WTC11 (cell line): ENCODE results near the gene PCSK5. TPM values are rescaled to one million over a fixed set of nuclear protein-coding genes. Genes with fewer than 3 reads are reported as not detected.

Experiments
- ATAC-seq: fragments of 200-7000 bp; cut with Tn5 transposase; 2 replicates; pipeline ENCODE4 v1.10.0; 2021; ENCODE audit warnings: mild to moderate bottlenecking, moderate library complexity
- CTCF ChIA-PET: fragments of 300-600 bp; sonication (Branson Sonifier 250); formaldehyde crosslinking; loops from one replicate; lab custom pipeline; 2021; ENCODE audit warnings: antibody characterized with exemption; lab: Charles Lee
- POLR2A ChIA-PET: fragments of 350-600 bp; sonication (Branson Sonifier 250); formaldehyde crosslinking; loops from one replicate; lab custom pipeline; 2021; ENCODE audit warnings: antibody characterized with exemption; lab: Charles Lee
- DNase-seq: peaks from one replicate; pipeline ENCODE4 v3.0.0; 2021; ENCODE audit warnings: low spot score
- H3K27ac Mint-ChIP-seq: 2 replicates; pipeline ENCODE4 v1.8.0; 2021; ENCODE audit warnings: mixed read lengths
- H3K27me3 Mint-ChIP-seq: 2 replicates; pipeline ENCODE4 v1.8.0; 2021; ENCODE audit warnings: low read depth, mild to moderate bottlenecking, moderate library complexity, mixed read lengths
- H3K36me3 Mint-ChIP-seq: 2 replicates; pipeline ENCODE4 v1.8.0; 2021; ENCODE audit warnings: mixed read lengths
- H3K4me1 Mint-ChIP-seq: 2 replicates; pipeline ENCODE4 v1.8.0; 2022; ENCODE audit warnings: mixed read lengths
- H3K4me3 Mint-ChIP-seq: 2 replicates; pipeline ENCODE4 v1.8.0; 2021; ENCODE audit warnings: mild to moderate bottlenecking, moderate library complexity, mixed read lengths
- H3K9me3 Mint-ChIP-seq: 2 replicates; pipeline ENCODE4 v1.8.0; 2021; ENCODE audit warnings: mixed read lengths
- ATF2 ChIP-seq: sonication (generic); formaldehyde crosslinking; IDR thresholded peaks from 2 replicates; pipeline ENCODE4 v1.8.1; 2022; ENCODE audit warnings: low read depth, missing genetic modification reagents, borderline replicate concordance
- ESRRA ChIP-seq: sonication (generic); formaldehyde crosslinking; IDR thresholded peaks from 2 replicates; pipeline ENCODE4 v1.8.1; 2022; ENCODE audit warnings: mild to moderate bottlenecking, missing genetic modification reagents, borderline replicate concordance
- FOXJ3 ChIP-seq: sonication (generic); formaldehyde crosslinking; IDR thresholded peaks from 2 replicates; pipeline ENCODE4 v1.9.0; 2021; ENCODE audit warnings: missing genetic modification reagents, mild to moderate bottlenecking, borderline replicate concordance
- FOXK1 ChIP-seq: sonication (generic); formaldehyde crosslinking; IDR thresholded peaks from 2 replicates; pipeline ENCODE4 v1.8.0; 2022; ENCODE audit warnings: mild to moderate bottlenecking, moderate library complexity, missing genetic modification reagents
- FOXP4 ChIP-seq: sonication (generic); formaldehyde crosslinking; IDR thresholded peaks from 2 replicates; pipeline ENCODE4 v1.8.0; 2022; ENCODE audit warnings: mild to moderate bottlenecking, missing genetic modification reagents
- GTF2I ChIP-seq: fragments of 250-450 bp; sonication (Bioruptor Pico); conservative IDR thresholded peaks from 2 replicates; pipeline ENCODE4 v1.4.0; 2021; ENCODE audit warnings: mild to moderate bottlenecking
- KAT7 ChIP-seq: sonication (generic); formaldehyde crosslinking; IDR thresholded peaks from 2 replicates; pipeline ENCODE4 v1.8.1; 2023; ENCODE audit warnings: missing genetic modification reagents, mild to moderate bottlenecking, borderline replicate concordance
- NFATC4 ChIP-seq: fragments of 250-450 bp; sonication (Bioruptor Pico); IDR thresholded peaks from 2 replicates; pipeline ENCODE4 v1.9.0; 2021; ENCODE audit warnings: mild to moderate bottlenecking
- PREB ChIP-seq: sonication (generic); formaldehyde crosslinking; IDR thresholded peaks from 2 replicates; pipeline ENCODE4 v1.8.1; 2022; ENCODE audit warnings: mild to moderate bottlenecking, missing genetic modification reagents, moderate library complexity, borderline replicate concordance
- SOX15 ChIP-seq: fragments of 250-450 bp; sonication (Bioruptor Pico); IDR thresholded peaks from 2 replicates; pipeline ENCODE4 v1.9.0; 2021; ENCODE audit warnings: mild to moderate bottlenecking
- TP53 ChIP-seq: sonication (generic); formaldehyde crosslinking; IDR thresholded peaks from 2 replicates; pipeline ENCODE4 v1.8.1; 2023; ENCODE audit warnings: mild to moderate bottlenecking, missing genetic modification reagents
- ZNF219 ChIP-seq: sonication (generic); formaldehyde crosslinking; IDR thresholded peaks from 2 replicates; pipeline ENCODE4 v1.8.0; 2023; ENCODE audit warnings: missing genetic modification reagents, mild to moderate bottlenecking, borderline replicate concordance
- ZNF232 ChIP-seq: sonication (generic); formaldehyde crosslinking; IDR thresholded peaks from 2 replicates; pipeline ENCODE4 v1.8.0; 2022; ENCODE audit warnings: mild to moderate bottlenecking, missing genetic modification reagents
- ZNF671 ChIP-seq: fragments of 250-450 bp; sonication (Bioruptor Pico); IDR thresholded peaks from 2 replicates; pipeline ENCODE4 v1.8.0; 2021; ENCODE audit warnings: mild to moderate bottlenecking
- total RNA-seq: library from RNA; stranded (reverse); gene quantifications from 3 replicates; pipeline ENCODE4 v1.2.3, GENCODE V29; 2021
- TF ChIP-seq, protein P1 (sequence below): sonication (generic); formaldehyde crosslinking; IDR thresholded peaks from 2 replicates; pipeline ENCODE4 v1.8.0; 2022; ENCODE audit warnings: missing genetic modification reagents
- TF ChIP-seq, protein P2 (sequence below): sonication (generic); formaldehyde crosslinking; IDR thresholded peaks from 2 replicates; pipeline ENCODE4 v1.8.1; 2023; ENCODE audit warnings: mild to moderate bottlenecking, missing genetic modification reagents
- TF ChIP-seq, protein P3 (sequence below): sonication (generic); formaldehyde crosslinking; IDR thresholded peaks from 2 replicates; pipeline ENCODE4 v1.8.1; 2022; ENCODE audit warnings: missing genetic modification reagents, borderline replicate concordance
- TF ChIP-seq, protein P4 (sequence below): fragments of 250-450 bp; sonication (Bioruptor Pico); IDR thresholded peaks from 2 replicates; pipeline ENCODE4 v1.9.0; 2021; ENCODE audit warnings: mild to moderate bottlenecking
- TF ChIP-seq, protein P5 (sequence below): sonication (generic); formaldehyde crosslinking; IDR thresholded peaks from 2 replicates; pipeline ENCODE4 v1.8.0; 2023; ENCODE audit warnings: mild to moderate bottlenecking, missing genetic modification reagents

Gene PCSK5
- total RNA-seq, 1 experiment from 2014 or later, result 30.6 TPM

- DNase-seq, result no peak
- ChIA-PET CTCF (no interaction called here), POLR2A (no interaction called here)
- TF ChIP-seq ZNF671 (CRISPR knock-in tag) (no peak), PREB (no peak), TP53 (CRISPR knock-in tag) (no peak), ZNF219 (CRISPR knock-in tag) (no peak), ZNF232 (CRISPR knock-in tag) (no peak)
- TF ChIP-seq, protein P1, sequence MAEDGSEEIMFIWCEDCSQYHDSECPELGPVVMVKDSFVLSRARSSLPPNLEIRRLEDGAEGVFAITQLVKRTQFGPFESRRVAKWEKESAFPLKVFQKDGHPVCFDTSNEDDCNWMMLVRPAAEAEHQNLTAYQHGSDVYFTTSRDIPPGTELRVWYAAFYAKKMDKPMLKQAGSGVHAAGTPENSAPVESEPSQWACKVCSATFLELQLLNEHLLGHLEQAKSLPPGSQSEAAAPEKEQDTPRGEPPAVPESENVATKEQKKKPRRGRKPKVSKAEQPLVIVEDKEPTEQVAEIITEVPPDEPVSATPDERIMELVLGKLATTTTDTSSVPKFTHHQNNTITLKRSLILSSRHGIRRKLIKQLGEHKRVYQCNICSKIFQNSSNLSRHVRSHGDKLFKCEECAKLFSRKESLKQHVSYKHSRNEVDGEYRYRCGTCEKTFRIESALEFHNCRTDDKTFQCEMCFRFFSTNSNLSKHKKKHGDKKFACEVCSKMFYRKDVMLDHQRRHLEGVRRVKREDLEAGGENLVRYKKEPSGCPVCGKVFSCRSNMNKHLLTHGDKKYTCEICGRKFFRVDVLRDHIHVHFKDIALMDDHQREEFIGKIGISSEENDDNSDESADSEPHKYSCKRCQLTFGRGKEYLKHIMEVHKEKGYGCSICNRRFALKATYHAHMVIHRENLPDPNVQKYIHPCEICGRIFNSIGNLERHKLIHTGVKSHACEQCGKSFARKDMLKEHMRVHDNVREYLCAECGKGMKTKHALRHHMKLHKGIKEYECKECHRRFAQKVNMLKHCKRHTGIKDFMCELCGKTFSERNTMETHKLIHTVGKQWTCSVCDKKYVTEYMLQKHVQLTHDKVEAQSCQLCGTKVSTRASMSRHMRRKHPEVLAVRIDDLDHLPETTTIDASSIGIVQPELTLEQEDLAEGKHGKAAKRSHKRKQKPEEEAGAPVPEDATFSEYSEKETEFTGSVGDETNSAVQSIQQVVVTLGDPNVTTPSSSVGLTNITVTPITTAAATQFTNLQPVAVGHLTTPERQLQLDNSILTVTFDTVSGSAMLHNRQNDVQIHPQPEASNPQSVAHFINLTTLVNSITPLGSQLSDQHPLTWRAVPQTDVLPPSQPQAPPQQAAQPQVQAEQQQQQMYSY (CRISPR knock-in tag), result no peak
- TF ChIP-seq, protein P2, sequence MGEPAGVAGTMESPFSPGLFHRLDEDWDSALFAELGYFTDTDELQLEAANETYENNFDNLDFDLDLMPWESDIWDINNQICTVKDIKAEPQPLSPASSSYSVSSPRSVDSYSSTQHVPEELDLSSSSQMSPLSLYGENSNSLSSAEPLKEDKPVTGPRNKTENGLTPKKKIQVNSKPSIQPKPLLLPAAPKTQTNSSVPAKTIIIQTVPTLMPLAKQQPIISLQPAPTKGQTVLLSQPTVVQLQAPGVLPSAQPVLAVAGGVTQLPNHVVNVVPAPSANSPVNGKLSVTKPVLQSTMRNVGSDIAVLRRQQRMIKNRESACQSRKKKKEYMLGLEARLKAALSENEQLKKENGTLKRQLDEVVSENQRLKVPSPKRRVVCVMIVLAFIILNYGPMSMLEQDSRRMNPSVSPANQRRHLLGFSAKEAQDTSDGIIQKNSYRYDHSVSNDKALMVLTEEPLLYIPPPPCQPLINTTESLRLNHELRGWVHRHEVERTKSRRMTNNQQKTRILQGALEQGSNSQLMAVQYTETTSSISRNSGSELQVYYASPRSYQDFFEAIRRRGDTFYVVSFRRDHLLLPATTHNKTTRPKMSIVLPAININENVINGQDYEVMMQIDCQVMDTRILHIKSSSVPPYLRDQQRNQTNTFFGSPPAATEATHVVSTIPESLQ (CRISPR knock-in tag), result no peak
- TF ChIP-seq, protein P3, sequence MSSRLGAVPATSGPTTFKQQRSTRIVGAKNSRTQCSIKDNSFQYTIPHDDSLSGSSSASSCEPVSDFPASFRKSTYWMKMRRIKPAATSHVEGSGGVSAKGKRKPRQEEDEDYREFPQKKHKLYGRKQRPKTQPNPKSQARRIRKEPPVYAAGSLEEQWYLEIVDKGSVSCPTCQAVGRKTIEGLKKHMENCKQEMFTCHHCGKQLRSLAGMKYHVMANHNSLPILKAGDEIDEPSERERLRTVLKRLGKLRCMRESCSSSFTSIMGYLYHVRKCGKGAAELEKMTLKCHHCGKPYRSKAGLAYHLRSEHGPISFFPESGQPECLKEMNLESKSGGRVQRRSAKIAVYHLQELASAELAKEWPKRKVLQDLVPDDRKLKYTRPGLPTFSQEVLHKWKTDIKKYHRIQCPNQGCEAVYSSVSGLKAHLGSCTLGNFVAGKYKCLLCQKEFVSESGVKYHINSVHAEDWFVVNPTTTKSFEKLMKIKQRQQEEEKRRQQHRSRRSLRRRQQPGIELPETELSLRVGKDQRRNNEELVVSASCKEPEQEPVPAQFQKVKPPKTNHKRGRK (CRISPR knock-in tag), result no peak
- TF ChIP-seq, protein P4, sequence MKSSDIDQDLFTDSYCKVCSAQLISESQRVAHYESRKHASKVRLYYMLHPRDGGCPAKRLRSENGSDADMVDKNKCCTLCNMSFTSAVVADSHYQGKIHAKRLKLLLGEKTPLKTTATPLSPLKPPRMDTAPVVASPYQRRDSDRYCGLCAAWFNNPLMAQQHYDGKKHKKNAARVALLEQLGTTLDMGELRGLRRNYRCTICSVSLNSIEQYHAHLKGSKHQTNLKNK (CRISPR knock-in tag), result no peak
- no peak overlapping the region for H3K4me3 Mint-ChIP-seq
- no peak overlapping the region for H3K27ac Mint-ChIP-seq
- H3K9me3 Mint-ChIP-seq, result peaks cover 9% of the 10 kb centered on the region
- no peak for ATAC-seq
- peaks cover 17% of the 10 kb centered on the region for H3K4me1 Mint-ChIP-seq
- H3K27me3 Mint-ChIP-seq, result no peaks in the 10 kb centered on the region
- H3K36me3 Mint-ChIP-seq, result peaks cover 14% of the 10 kb centered on the region
These were observed 13.4 kb downstream of the PCSK5 start for GRCh38 chr9:75903785-75904360.

- DNase-seq (no peak), ATAC-seq (no peak)
- no peak overlapping the region for H3K27ac Mint-ChIP-seq
- ChIA-PET POLR2A (no interaction called here), CTCF (no interaction called here)
- peaks cover 9% of the 10 kb centered on the region for H3K9me3 Mint-ChIP-seq
- H3K4me3 Mint-ChIP-seq, result no peak overlapping the region
- H3K36me3 Mint-ChIP-seq, result peaks cover 14% of the 10 kb centered on the region
- H3K4me1 Mint-ChIP-seq, result peaks cover 16% of the 10 kb centered on the region
- no peaks in the 10 kb centered on the region for H3K27me3 Mint-ChIP-seq
- TF ChIP-seq KAT7, result no peak
- TF ChIP-seq, protein P5, sequence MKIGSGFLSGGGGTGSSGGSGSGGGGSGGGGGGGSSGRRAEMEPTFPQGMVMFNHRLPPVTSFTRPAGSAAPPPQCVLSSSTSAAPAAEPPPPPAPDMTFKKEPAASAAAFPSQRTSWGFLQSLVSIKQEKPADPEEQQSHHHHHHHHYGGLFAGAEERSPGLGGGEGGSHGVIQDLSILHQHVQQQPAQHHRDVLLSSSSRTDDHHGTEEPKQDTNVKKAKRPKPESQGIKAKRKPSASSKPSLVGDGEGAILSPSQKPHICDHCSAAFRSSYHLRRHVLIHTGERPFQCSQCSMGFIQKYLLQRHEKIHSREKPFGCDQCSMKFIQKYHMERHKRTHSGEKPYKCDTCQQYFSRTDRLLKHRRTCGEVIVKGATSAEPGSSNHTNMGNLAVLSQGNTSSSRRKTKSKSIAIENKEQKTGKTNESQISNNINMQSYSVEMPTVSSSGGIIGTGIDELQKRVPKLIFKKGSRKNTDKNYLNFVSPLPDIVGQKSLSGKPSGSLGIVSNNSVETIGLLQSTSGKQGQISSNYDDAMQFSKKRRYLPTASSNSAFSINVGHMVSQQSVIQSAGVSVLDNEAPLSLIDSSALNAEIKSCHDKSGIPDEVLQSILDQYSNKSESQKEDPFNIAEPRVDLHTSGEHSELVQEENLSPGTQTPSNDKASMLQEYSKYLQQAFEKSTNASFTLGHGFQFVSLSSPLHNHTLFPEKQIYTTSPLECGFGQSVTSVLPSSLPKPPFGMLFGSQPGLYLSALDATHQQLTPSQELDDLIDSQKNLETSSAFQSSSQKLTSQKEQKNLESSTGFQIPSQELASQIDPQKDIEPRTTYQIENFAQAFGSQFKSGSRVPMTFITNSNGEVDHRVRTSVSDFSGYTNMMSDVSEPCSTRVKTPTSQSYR, result no peak
- no peak for TF ChIP-seq GTF2I (CRISPR knock-in tag)
- no peak for TF ChIP-seq FOXP4 (CRISPR knock-in tag)
- no peak for TF ChIP-seq ESRRA (CRISPR knock-in tag)
- TF ChIP-seq FOXK1 (CRISPR knock-in tag), result no peak
- TF ChIP-seq ATF2, result no peak
- no peak for TF ChIP-seq FOXJ3 (CRISPR knock-in tag)
- TF ChIP-seq SOX15 (CRISPR knock-in tag), result no peak
- TF ChIP-seq NFATC4 (CRISPR knock-in tag), result no peak
These were observed 13.9 kb downstream of the PCSK5 start for GRCh38 chr9:75904364-75904763.
